D341Med (cell line): Measurements from ENCODE around the gene ATOH7.
"Not testable (repeated sequence)": the region's sequence is repeated elsewhere in the genome, so short reads cannot be mapped to it uniquely, and the experiment has no call there.

Source experiments
- DNase-seq: peaks from one replicate; pipeline ENCODE4 v3.0.0; 2012; ENCODE audit warnings: low spot score

Gene ATOH7

DNA sequence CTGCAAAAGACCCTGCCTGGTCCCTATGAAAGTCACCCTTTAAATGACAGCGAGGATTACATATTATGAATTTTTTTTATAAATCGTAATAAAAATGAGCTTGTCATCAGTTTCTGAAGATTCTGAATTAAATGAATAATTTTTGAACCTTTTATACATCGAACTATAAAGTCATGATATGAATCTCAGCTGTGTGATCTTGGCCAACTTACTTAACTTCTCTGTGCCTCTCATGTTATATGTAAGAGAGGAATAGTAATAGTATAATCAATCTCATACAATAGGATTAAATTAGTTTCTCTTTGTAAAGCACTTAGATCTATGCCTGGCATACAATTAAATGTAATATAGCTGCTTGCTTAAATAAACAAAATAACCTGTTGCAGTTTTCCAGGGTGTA lies 5.3 kb upstream of the ATOH7 start:
- DNase-seq = no peak

DNA sequence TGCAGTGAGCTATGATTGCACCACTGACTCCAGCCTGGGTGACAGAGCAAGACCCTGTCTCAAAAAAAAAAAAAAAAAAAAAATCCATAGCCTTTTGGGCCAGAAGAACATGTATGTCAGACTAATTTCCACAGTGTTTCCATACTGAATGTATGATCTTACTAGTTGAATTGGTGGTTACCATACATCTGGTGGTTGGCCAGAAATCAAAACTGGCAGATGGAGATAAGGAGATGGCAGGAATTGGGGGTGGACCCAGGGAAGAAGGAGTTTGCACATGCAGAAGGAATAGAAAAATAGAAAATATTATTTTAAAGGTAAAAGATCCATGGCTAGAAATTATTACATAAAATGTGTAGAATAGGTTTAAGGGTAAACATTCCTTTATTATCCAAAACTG lies 3.7 kb upstream of the ATOH7 start:
- no peak for DNase-seq

DNA sequence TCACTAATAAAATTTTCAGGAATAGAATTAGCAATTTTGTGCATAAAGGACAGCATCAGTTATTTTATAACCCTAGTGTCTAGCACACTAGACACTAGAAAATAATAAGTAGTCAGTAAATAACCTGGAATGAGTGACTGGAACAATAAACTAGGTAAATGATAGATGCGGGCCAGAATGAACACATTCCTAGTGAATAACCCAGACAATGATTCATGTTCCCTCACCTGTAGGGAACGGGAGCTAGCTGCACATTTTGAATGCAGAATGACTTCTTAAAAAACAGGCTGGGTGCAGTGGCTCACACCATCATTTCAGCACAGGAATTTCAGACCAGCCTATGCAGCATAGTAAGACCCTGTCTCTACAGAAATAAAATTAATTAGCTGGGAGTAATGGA lies 3.2 kb upstream of the ATOH7 start:
- DNase-seq = no peak

DNA sequence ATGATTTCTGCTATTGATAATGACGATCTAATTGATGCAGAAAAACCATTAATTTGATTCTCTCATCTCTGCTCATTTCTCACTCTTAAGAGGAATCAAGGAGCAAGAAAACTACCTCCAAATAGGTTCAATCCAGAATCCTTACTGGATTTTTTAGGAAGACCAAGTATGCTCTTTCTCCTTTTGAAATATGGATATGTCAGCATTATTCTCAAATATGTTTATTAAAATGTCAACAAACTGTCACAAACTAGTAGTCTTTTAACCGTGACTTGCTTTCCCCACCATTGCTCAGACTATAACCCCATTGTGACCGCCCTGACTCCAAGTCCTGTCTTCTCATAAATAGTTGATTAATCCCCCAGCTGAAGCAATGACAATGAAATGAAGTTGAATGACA lies 1.1 kb upstream of the ATOH7 start:
- no peak for DNase-seq

DNA sequence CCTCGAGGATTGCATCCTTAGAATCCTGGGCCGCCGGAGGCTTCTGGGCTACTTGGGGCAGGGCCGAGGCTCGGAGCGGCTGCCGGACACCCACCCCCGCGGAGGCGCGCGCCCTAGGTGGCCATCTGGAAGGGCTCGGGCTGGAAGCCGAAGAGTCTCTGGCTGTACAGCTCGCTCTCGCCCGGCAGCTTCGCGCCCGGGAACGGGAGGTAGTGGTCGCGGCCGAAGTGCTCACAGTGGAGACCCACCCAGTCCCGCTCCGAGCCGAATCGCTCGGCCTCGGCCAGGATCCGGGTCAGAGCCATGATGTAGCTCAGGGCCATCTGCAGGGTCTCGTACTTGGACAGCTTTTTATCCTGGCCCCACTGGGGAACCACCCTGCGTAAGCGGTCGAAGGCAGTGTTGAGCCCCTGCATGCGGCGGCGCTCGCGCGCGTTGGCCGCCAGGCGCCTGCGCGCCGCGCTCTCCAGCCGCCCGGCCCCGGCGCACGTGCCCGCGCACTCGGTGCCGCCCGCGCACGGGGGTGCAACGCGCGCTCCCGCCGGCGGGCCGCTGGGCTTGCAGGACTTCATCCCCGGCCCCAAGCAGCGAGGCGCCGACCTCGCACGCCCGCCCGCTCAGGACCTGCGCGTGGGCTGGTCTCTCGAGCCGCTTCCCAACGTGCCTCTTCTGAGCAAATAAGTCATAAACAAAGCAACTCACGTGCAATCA lies 652 bp downstream of the ATOH7 start:
- DNase-seq = peak; percentile 33

DNA sequence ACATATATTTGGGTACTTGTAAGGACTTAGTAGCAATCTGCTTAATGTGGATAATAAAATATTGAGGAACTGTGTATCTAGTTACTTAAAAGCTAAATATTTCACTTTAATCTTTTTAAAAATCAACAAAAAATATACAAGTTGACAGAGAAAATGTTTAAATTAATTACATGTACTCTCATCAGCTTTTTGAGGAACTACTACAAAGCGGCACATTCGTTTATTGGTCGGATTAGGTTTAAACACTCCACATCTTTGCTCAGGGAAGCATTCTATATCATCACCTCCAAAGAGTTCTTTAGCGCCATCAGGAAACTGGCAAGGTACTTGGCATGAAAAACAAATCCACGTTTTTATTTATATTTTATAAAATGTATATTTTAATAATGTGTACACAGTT lies 1.6 kb downstream of the ATOH7 start:
- DNase-seq = no peak

DNA sequence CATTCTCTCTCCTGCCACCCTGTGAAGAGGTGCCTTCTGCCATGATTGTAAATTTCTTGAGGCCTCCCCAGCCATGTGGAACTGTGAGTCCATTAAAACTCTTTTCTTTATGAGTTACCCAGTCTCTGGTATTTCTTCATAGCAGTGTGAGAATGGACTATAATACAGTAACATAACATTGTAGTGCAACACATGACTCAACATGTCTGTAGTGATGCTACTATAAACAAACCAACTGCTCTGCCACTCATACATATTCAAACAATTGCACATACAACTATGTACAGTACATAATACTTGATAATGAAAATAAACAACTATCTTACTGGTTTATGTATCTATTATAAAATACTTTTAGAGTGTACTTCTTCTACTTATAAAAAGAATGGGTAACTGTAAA lies 7.1 kb downstream of the ATOH7 start:
- no peak for DNase-seq

DNA sequence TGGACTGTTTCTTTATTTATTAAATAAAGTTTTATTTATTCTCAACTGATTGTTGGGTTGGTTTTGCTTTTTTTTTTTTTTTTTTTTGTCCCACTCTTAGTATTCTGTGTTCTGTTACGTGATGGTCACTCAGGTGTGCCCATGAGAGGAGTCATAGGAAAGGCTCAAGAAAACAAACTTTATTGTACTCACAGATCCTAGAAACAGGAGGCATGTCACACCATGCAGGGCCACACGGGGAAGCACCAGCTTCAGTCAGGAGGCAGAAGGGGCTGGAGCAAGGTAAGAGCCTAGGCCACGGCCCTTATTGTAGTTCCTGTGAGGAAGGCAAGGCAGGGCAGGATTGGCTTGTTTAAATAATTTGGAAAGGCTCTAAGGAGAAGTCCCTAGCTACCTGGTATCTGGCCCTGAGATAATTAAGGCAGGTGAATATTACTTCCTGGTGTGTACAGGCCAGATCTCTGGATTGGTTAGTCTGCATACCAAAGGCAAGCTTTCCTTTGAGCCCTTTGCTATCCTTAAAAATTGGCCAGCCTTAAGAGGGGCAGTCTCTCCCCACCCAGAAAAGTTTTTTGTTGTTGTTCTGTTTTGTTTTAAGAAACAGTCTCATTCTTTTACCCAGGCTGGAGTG lies 8.3 kb downstream of the ATOH7 start:
- DNase-seq = no peak

DNA sequence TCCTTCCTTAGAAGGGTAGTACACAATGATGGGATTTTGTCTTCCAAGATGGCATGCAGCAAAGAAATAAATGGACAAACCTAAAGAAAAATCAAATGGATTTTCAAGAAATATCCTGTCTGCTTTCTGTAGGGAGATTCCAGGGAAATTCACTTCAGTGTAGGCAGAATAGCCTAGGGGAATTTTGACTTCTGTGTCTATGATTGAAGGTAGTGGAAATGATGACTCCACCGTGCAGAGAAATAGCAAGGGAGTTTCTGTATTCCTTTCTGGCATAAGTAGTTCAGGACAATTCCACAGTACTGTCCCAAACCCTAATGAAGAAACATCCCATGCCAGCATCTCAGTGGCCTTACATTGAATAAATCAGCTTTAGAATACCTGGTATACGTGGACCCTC lies 9.5 kb downstream of the ATOH7 start:
- no peak for DNase-seq

DNA sequence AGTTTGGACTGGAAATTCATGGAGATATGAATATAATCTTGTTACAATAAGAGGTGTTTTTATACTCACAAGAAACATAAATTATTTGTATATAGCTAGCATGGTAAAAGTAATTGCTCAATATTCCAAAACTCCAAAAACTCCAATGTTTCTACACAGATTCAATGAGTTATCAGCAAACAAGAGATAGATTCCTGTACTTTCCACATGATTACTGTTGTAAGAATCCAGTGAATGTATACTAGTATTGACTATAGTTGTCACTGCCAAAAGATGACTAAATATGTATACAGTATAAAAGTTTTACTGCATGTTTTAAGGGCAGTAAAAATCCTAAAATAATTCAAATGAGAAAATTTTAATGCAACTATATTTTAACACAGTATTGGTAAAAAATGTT lies 10.7 kb downstream of the ATOH7 start:
- no peak for DNase-seq

DNA sequence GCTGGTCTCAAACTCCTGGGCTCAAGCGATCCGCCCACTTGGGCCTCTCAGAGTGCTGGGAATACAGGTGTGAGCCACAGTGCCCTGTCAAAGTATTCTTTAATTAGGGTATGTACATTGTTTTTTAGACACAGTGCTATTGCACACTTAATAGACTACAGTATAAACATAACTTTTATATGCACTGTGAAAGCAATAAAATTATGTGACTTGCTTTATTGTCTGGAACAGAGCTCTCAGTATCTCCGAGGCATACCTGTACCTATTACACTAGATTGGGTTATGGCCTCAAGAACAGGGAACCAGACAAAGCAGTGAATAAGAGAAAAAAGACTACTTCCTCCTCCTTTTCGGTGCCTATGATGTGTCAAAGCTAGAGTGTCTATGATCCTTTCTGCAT lies 13.1 kb downstream of the ATOH7 start:
- no peak for DNase-seq

DNA sequence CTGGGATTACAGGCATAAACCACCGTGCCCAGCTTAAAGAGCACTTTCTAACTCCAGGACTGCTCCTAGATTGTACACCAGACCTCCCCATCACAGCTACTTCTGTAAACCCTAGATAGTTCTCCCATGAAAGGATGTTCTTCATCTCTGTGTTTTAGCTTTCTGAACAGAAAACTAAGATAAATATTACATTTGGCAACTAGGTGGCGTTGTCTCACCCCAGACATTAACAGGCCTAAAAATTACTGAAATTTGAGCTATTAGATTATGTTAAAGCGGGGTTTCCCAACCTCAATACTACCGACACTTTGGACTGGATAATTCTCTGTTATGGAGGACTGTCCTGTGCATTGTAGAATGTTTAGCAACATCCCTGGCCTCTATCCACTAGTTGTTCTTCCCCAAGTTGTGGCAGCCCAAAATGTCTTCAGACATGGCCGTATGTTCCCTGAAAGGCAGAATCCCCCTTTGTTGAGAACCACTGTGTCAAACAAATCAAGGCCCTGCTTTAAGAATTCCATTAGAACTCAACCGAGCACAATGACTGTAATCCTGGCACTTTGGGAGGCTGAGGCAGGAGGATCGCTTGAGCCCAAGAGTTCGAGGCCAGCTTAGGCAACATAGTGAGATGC lies 19.1 kb downstream of the ATOH7 start:
- peak; percentile 33 for DNase-seq

DNA sequence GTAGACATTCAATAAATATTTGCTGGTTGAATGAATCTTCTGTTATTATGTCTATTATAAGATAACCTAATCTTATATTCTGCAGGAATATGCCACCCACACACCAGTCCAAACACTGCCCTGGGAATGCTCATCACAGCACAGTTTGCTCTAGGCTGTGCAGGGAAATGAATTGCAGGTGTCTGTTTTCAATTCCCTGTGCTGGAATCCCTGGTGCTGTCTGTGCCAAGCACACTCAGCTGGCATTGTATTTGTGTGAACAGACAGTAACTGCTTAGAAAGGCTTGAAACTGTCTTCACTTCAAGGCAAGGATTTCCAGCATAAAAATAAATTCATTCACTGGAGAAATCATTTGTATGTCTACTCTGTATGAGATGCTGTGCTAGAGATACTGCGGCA lies 20.2 kb downstream of the ATOH7 start:
- no peak for DNase-seq

DNA sequence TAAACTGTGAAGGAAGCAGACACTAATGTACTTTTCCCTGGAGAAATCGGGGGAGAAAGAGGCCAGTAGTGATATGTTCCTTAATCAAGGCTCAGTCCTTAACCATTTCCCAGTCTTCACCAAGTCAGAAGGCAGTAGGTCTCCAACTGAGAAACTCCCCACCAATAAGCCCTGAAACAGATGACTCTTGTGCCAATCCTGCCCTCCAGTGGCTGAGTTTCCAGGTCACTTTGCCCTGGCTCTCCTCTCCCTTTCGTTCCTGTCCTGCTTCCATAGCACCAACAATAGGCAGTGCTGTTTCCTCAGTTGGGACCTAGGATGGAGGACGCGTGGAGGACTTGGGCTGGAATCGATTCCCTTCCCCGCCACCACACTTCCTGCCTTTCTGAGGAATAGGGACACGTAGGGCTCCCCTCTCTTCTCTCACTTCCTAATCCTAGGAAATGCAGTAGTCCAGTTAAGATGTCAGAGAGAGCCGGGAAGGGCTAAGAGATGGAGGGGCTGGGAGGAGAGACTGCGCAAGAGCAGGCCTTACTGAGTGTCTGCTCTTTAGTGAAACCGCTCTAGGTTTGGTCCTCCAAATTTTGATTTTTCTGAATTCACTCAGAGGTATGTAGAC lies 23.4 kb downstream of the ATOH7 start:
- DNase-seq = peak; percentile 52

DNA sequence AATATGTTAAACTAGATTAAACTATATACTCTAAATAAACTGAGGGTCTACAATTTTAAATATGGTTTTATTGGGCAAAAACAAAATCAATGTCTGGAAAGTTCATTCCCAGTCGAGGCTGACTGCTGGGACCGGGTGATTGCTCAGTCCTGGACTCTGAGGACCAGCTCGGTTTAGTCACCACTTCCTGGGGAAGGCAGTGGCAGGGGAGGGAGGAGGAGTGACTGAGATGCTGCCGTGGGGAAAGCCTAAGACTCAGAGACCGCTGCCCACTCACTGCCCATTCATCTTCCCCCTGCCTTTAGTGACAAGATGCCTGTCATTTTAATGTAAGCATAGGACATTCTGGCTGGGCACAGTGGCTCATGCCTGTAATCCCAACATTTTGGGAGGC lies 29.0 kb downstream of the ATOH7 start:
- DNase-seq = no peak

DNA sequence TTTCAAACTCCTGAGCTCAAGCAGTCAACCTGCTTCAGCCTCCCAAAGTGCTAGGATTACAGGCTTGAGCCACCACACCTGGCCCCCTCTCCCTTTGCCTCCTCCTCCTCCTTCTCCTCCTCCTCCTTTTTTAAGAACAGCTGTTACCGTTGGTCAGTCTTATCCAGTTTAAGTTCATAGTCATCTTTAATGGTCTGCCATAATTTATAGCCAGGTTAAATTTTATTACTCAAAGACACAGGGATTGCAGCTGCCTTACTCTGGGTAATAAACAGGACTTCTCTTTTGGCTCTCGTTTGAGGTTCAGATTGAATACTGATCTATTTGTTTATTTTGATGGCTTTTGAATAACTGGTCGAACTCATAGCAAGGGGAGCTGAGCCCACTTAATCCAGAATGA lies 35.2 kb downstream of the ATOH7 start:
- DNase-seq = no peak

DNA sequence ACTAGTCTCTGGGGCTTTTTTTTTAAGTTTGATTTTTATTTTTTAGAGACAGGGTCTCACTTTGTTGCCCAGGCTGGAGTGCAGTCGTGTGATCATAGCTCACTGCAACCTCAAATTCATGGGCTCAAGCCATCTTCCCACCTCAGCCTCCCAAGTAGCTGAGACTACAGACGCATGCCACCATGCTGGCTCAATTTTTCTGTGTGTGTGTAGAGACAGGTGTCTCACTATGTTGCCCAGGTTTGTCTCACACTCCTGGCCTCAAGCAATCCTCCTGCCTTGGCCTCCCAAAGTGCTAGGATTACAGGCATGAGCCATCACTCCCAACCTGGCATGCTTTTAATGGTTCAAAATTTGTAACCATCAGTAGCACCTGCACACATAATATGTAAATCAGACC lies 36.1 kb downstream of the ATOH7 start:
- not testable (repeated sequence) for DNase-seq

DNA sequence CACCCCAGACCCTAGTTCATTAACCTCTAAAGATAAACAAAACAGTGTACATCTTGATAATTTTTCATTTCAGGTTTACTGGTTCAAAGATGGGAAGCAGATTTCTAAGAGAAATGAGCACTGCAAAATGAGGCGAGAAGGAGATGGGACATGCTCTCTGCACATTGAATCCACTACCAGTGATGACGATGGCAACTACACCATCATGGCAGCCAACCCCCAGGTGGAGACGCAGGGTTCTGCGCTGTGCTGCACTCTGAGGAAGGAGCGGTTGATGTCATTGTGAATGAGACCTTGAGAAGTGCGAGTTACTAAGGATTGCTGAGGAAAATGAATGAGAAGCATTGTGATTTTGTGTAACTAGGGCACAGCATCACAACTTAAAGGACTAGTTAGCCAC lies 37.6 kb downstream of the ATOH7 start:
- DNase-seq = no peak

DNA sequence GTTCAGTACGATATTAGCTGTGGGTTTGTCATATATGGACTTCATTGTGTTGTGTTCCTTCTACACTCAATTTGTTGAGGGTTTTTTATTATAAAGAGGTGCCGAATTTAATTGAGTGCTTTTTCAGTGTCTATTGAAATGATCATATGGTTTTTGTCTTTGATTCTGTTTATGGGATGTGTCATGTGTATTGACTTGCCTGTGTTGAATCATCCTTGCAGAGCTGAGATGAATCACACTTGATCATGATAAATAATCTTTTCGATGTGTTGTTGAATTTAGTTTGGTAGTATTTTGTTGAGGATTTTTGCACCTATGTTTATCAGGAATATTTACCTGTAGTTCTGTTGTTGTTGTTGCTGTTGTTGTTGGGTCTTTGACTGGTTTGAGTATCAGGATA lies 39.8 kb downstream of the ATOH7 start:
- no peak for DNase-seq

DNA sequence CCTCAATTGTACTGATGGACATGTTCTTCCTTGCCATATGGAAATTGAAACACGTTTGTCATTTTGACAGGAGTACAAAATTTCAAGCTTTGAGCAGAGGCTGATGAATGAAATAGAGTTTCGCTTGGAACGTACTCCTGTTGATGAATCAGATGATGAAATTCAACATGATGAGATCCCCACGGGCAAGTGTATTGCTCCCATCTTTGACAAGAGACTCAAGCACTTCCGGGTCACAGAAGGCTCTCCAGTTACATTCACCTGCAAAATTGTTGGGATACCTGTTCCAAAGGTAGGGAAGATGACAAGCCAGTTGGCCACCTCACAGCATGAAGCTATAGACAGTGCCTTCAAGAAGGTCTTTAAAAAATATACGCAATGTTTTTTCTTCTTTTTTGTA lies 43.1 kb downstream of the ATOH7 start:
- DNase-seq = no peak

DNA sequence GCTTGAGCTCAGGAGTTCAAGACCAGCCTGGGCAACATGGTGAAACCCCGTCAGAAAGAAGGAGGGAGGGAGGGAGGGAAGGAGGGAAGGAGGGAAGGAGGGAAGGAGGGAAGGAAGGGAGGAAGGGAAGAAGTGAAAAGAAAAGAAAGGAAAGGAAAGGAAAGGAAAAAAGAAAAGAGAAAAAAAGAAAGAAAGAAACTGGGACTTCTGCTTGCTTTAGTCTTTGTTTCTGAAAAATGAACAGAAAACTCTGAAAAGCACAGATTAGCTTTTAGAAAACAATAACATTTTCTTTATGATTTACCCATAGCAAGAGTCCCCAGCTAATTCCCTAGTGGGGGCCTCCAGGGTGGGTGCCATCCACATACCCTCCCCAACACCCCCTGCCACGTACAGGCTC lies 46.8 kb downstream of the ATOH7 start:
- no peak for DNase-seq

DNA sequence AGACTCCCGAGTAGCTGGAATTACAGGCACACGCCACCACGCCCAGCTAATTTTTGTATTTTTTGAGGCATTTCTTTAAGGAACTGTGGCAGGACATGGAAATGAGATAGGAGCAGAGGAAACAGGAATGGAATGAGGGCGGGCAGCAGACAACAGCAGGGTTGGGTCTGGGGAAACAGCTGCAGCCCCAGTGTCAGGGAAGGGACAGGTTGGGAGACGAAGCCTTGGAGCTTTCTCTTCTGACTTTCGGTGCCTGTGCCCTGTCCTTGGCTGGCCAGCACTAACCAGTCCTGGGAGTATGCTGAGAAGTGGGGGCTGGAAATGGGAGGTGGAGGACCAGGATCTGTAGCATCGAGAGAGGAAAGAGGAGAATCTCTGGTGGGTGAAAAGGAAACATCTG lies 47.4 kb downstream of the ATOH7 start:
- DNase-seq = no peak
